ENCODE results near the gene BCL11A.

The BCL11A gene

DNA sequence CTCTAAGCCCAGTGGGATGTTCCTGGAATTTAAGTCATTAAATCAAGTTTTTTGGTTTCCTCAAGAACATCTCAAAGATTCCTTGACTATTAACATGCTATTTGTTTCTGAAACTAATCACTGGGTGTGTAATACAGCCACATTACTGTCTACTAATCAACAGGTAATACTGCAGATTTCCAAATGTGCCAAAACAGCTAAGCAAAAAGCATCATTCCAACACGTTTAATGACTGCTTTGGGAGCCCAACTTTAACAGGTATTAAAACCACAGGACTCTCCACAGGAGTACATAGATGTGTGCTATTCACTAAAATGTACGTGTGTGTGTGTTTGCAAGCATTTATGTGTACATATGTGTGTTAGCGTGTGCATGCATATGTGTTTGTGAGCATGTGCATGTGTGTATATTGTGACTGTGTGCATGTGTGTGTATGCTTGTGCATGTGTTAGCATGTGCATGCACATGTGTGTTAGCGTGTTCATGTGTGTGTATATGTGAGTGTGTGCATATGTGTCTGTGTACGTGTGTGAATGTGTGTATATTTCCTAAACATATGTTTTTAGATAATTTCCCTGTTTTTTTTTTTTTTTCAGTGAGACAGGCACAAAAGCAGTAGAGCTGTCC, 80.7 kb downstream of the BCL11A start:
- Histone ChIP-seq H3K9me3 (ENCODE audit: severe bottlenecking) (no peaks in the 10 kb centered on the region), H3K27me3 (ENCODE audit: insufficient read depth, poor library complexity, severe bottlenecking) (no peaks in the 10 kb centered on the region), H3K4me3 (ENCODE audit: severe bottlenecking) (no peak overlapping the region), H3K4me1 (ENCODE audit: insufficient read depth, poor library complexity, severe bottlenecking) (peaks cover 6% of the 10 kb centered on the region), H3K36me3 (ENCODE audit: low read depth) (no peaks in the 10 kb centered on the region), H3K27ac (ENCODE audit: poor library complexity, severe bottlenecking) (no peak overlapping the region)
- TF ChIP-seq, protein P1, sequence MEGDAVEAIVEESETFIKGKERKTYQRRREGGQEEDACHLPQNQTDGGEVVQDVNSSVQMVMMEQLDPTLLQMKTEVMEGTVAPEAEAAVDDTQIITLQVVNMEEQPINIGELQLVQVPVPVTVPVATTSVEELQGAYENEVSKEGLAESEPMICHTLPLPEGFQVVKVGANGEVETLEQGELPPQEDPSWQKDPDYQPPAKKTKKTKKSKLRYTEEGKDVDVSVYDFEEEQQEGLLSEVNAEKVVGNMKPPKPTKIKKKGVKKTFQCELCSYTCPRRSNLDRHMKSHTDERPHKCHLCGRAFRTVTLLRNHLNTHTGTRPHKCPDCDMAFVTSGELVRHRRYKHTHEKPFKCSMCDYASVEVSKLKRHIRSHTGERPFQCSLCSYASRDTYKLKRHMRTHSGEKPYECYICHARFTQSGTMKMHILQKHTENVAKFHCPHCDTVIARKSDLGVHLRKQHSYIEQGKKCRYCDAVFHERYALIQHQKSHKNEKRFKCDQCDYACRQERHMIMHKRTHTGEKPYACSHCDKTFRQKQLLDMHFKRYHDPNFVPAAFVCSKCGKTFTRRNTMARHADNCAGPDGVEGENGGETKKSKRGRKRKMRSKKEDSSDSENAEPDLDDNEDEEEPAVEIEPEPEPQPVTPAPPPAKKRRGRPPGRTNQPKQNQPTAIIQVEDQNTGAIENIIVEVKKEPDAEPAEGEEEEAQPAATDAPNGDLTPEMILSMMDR (IDR thresholded peaks at IDR 0.05; ENCODE audit: poor library complexity, severe bottlenecking) = no peak
- DNase-seq (ENCODE audit: low spot score) (no peak), ATAC-seq (ENCODE audit: low read depth) (no peak)

DNA sequence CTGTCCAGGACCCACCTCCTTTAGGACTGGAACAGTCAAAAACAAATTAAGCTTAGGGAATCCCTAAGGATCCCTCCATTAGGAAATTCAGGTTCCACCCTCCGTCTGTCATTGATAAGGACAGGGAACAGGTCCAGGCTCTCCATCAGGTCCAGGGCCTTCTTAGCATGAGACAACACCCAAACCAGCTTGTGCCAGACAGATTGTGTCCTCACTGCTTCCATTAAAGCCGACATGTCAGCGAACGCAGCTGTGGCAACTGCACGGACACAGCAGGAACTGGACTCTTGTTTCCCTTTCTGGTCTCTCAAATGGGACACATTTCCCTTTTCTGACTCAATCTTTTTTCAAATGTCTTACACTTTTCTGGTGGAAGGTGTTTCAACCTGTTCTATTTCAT, 81.4 kb downstream of the BCL11A start:
- H3K4me1 ChIP-seq (ENCODE audit: insufficient read depth, poor library complexity, severe bottlenecking) = peaks cover 6% of the 10 kb centered on the region
- no peak overlapping the region for H3K4me3 ChIP-seq (ENCODE audit: severe bottlenecking)
- H3K9me3 ChIP-seq (ENCODE audit: severe bottlenecking) = no peaks in the 10 kb centered on the region
- no peaks in the 10 kb centered on the region for H3K27me3 ChIP-seq (ENCODE audit: insufficient read depth, poor library complexity, severe bottlenecking)
- DNase-seq (ENCODE audit: low spot score) (no peak), ATAC-seq (ENCODE audit: low read depth) (no peak)
- no peaks in the 10 kb centered on the region for H3K36me3 ChIP-seq (ENCODE audit: low read depth)
- TF ChIP-seq, protein P1 (IDR thresholded peaks at IDR 0.05; ENCODE audit: poor library complexity, severe bottlenecking) = no peak
- H3K27ac ChIP-seq (ENCODE audit: poor library complexity, severe bottlenecking) = no peak overlapping the region

DNA sequence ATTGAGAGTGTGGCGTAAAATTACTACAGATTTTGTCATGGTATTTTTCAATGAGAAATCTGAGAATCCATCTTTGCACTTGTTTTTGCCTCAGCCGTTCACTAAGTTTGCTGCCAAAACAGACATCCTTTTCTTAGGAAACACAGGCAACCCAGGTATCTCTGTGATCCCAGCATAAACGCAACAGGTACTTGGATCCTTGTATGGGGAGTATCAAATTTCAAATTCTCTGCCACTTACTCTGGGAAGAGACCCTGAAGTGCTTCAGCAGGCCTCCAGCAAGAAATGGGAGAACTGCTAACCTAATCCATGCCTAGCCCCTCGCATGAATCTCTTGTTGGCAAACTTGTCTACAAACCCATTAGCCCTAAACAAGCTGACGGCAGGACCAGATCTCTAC, 83.1 kb downstream of the BCL11A start:
- peaks cover 14% of the 10 kb centered on the region for H3K4me1 ChIP-seq (ENCODE audit: insufficient read depth, poor library complexity, severe bottlenecking)
- H3K9me3 ChIP-seq (ENCODE audit: severe bottlenecking) = no peaks in the 10 kb centered on the region
- TF ChIP-seq, protein P1 (IDR thresholded peaks at IDR 0.05; ENCODE audit: poor library complexity, severe bottlenecking) = no peak
- ATAC-seq (ENCODE audit: low read depth) (no peak), DNase-seq (ENCODE audit: low spot score) (no peak)
- H3K36me3 ChIP-seq (ENCODE audit: low read depth) = no peaks in the 10 kb centered on the region
- no peak overlapping the region for H3K27ac ChIP-seq (ENCODE audit: poor library complexity, severe bottlenecking)
- no peak overlapping the region for H3K4me3 ChIP-seq (ENCODE audit: severe bottlenecking)
- H3K27me3 ChIP-seq (ENCODE audit: insufficient read depth, poor library complexity, severe bottlenecking) = no peaks in the 10 kb centered on the region

DNA sequence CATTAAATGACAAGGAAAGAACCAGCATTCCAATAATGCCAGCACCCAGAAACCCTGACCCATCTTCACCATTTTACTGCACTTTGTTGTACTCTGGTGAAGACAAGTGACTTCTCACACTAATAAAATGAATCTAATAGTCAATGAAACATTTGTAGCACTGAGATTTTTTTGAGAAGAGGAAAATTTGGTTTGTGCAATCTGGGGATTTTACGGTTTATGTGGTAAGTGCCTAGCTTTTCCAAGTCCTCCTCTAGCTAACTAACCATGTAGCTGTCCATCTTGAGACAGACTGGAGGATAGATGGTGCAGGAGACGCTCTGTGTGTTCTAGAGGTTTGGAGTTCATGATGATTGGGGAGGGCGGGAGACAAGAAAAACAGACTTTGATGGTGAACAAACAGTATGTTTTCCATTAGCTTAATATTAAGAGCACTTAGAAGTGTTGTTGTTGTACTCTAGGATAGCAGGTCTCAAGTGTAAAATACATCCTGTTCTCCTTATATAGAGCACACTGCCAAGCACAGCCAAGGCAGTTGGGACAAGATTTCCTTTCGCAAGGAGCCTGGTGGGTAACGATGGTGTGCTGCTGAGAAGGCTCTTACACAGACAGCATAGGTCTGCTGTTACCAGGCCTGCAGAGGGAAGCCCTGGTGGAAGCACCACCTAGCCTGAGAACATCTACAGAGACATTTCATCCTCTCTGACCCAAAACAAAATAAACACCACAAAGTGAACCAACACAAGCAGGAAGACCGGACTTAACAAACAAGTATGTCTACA, 83.7 kb downstream of the BCL11A start:
- DNase-seq (ENCODE audit: low spot score) = no peak

More for the DNA sequence above, 83.7 kb downstream of the BCL11A start:
- no peaks in the 10 kb centered on the region for H3K27me3 ChIP-seq (ENCODE audit: insufficient read depth, poor library complexity, severe bottlenecking)
- TF ChIP-seq, protein P1 (IDR thresholded peaks at IDR 0.05; ENCODE audit: poor library complexity, severe bottlenecking) = no peak
- H3K27ac ChIP-seq (ENCODE audit: poor library complexity, severe bottlenecking) = no peak overlapping the region
- no peaks in the 10 kb centered on the region for H3K9me3 ChIP-seq (ENCODE audit: severe bottlenecking)
- H3K36me3 ChIP-seq (ENCODE audit: low read depth) = no peaks in the 10 kb centered on the region
- peaks cover 14% of the 10 kb centered on the region for H3K4me1 ChIP-seq (ENCODE audit: insufficient read depth, poor library complexity, severe bottlenecking)
- no peak overlapping the region for H3K4me3 ChIP-seq (ENCODE audit: severe bottlenecking)
- no peak for ATAC-seq (ENCODE audit: low read depth)

Data from RWPE2 (cell line).